Measurements from ENCODE around the gene CAB39.

- no peak for TF ChIP-seq CTCF (IDR thresholded peaks at IDR 0.05 in 8 of 11, conservative IDR thresholded peaks at IDR 0.05 in 3 of 11)
- TF ChIP-seq POLR2AphosphoS5 (IDR thresholded peaks at IDR 0.05) = no peak
- TF ChIP-seq POLR2A (IDR thresholded peaks at IDR 0.05) = no peak
Observed at GRCh38 chr2:230678018-230678417, 34.6 kb upstream of the CAB39 start.

Measured in spleen (tissue), 7 donors.